ENCODE measurements around the gene U2AF1L4. TPM values are rescaled to one million over a fixed set of nuclear protein-coding genes. Genes with fewer than 3 reads are reported as not detected.
A peak's percentile ranks its signal among the peaks of the same experiment; 100 is the strongest.

Gene U2AF1L4
- total RNA-seq, 2 donors from 2014 or later: 14.6 to 45.0 TPM

DNA sequence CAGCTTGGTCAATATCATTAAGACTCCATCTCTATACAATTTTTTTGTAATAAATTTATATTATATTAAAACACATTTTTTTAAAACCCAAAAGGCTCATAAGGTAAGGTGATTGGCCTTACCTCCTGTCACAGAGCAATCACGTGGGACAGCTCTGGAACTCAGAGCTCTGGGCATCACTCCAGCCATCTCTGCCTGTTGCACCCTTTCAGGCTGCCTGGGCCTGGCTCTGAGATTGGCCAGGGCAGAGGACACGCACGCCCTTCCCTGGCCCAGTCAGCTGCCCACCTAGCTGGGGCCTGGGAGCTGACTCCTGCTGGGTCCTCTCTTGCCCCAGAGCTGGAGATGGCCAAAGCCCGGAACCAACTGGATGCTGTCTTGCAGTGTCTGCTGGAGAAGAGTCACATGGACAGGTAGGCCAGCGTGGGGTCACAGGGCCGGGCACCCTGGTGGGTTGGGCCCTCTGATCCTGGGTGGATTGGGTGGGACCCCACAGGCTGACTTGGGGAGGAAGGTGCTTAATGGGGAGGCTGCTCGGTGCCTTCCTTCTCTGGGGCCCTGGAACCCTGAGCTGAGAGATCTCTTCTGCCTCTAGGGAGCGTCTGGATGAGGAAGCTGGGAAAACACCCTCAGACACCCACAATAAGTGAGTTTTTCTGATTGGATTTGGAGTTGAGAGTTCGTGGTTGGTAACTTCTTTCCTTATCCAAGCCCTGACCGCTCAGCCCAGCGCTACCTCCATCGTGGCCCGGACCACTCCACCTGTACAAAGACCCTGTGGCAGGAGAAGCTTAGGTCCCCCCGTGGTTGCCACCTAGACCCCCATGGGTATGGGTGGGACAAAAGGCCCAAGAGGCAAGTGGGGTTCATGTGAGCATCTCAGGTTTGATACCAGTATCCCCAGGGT lies 6.9 kb upstream of the U2AF1L4 start:
- no peaks in the 10 kb centered on the region for H3K9me3 ChIP-seq
- H3K27me3 ChIP-seq (replicated peaks; ENCODE audit: insufficient read depth): no peaks in the 10 kb centered on the region
- H3K27ac ChIP-seq: no peak overlapping the region
- peaks cover 0 to 17% of the 10 kb centered on the region in 2 donors for H3K36me3 ChIP-seq
- WGBS: 91% methylated on average over 14 of the region's 14 CpGs
- H3K4me1 ChIP-seq (replicated peaks): peaks cover 5% of the 10 kb centered on the region
- intact Hi-C loops (cut with DNase I): loop anchor here (10.0 kb wide), 1 partner anchor 303 kb away; the partner anchor contains the start of genes THAP8 and WDR62
- no peak for TF ChIP-seq POLR2AphosphoS5 (IDR thresholded peaks at IDR 0.05)
- TF ChIP-seq POLR2A (IDR thresholded peaks at IDR 0.05): no peak
- TF ChIP-seq, protein P1, sequence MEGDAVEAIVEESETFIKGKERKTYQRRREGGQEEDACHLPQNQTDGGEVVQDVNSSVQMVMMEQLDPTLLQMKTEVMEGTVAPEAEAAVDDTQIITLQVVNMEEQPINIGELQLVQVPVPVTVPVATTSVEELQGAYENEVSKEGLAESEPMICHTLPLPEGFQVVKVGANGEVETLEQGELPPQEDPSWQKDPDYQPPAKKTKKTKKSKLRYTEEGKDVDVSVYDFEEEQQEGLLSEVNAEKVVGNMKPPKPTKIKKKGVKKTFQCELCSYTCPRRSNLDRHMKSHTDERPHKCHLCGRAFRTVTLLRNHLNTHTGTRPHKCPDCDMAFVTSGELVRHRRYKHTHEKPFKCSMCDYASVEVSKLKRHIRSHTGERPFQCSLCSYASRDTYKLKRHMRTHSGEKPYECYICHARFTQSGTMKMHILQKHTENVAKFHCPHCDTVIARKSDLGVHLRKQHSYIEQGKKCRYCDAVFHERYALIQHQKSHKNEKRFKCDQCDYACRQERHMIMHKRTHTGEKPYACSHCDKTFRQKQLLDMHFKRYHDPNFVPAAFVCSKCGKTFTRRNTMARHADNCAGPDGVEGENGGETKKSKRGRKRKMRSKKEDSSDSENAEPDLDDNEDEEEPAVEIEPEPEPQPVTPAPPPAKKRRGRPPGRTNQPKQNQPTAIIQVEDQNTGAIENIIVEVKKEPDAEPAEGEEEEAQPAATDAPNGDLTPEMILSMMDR (IDR thresholded peaks at IDR 0.05): no peak
- no peak overlapping the region for H3K4me3 ChIP-seq
- DNase-seq (ENCODE audit: low spot score): no peak

DNA sequence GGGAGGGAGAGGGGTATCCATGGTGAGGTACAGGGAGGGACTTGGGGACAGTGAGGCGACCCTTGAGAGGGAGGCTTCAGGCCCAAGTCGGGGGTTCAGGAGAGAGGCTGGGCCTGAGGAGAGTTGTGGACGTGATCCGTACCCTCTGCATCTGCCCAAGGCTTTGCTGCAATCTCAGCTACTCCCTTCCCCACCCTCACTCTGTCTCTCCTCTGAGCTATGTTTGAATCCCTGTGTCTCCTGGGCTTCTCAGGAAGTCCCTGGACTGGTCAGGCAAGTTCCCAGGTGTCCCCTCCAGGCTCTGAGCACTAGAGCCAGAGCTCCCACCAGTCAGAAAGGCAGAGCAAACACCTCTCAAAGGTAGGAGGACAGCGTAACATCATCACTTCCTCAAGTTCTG lies 4.9 kb upstream of the U2AF1L4 start:
- Histone ChIP-seq H3K9me3 (no peaks in the 10 kb centered on the region), H3K27ac (no peak overlapping the region), H3K4me1 (replicated peaks) (peaks cover 13% of the 10 kb centered on the region), H3K36me3 (peaks cover 0 to 17% of the 10 kb centered on the region in 2 donors), H3K27me3 (replicated peaks; ENCODE audit: insufficient read depth) (no peaks in the 10 kb centered on the region), H3K4me3 (no peak overlapping the region)
- no peak for DNase-seq (ENCODE audit: low spot score)
- TF ChIP-seq, protein P1 (IDR thresholded peaks at IDR 0.05): no peak
- TF ChIP-seq POLR2AphosphoS5 (IDR thresholded peaks at IDR 0.05) (no peak), POLR2A (IDR thresholded peaks at IDR 0.05) (no peak)
- 72% methylated on average over 5 of the region's 5 CpGs for WGBS
- intact Hi-C loops (cut with DNase I): loop anchor here (10.0 kb wide), 1 partner anchor 305 kb away; the partner anchor contains the start of genes THAP8 and WDR62

DNA sequence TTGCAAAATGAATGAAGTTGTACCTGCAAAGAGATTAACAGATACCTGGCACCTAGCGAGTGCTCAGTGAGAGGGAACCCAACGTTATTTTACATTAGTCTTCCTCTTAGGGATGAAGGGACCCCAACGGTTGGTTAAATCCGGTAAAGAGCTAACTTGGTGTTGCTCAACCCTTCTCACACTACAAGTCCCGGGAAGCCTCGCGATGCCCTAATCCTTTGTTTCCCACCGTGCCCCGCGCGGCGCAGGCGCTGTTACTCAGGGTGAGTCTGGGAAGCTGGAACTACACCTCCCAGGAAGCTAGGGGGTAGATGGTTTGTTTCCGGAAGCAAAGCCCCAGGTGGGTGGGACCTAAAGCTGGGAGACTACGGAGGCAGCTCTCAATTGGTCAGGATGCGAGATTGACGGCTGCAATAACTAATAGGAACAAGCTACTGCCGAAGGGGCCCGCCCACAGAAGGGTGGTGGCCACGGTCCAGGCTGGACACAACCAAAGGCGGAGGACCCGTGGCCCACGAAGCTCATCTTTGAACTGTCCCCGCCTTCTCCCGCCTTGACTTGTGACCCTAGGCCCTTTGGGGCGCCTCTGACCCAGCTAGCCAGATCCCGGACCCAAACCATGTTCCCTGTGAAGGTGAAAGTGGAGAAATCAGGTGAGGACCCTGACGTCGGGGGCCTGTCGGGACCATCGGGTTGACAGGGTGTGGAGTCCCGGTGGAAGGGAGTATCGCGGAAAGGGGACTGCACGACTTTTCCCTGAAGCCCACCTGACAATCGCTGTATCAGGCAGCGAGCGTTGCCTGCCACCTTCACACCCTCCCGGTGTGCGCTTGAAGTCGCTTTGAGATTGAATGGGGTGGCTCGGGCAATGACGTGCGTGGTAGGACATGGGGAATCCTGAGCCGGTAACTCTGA lies 3.1 kb upstream of the U2AF1L4 start, which contains the start of gene LIN37:
Gene LIN37, plus strand, starts transcription at position 471 of the 915 bp plus-strand sequence. Its CDS starts 149 bp downstream, at position 620.
- H3K27me3 ChIP-seq (replicated peaks; ENCODE audit: insufficient read depth): no peaks in the 10 kb centered on the region
- WGBS: under 1% methylated on average over 45 of the region's 45 CpGs
- intact Hi-C loops (cut with DNase I): loop anchor here (10.0 kb wide), 1 partner anchor 466 kb away; the partner anchor contains the start of genes ZNF146 and ZNF565
- H3K4me3 ChIP-seq: peak within 1 kb of the TSS; percentile 81
- TF ChIP-seq POLR2A (IDR thresholded peaks at IDR 0.05) (peak; percentile 77), POLR2AphosphoS5 (IDR thresholded peaks at IDR 0.05) (peak; percentile 100)
- TF ChIP-seq, protein P1 (IDR thresholded peaks at IDR 0.05): peak in 3 of 4 experiments; percentile 8 to 67 (median 60)
- no peaks in the 10 kb centered on the region for H3K9me3 ChIP-seq
- peaks cover 13% of the 10 kb centered on the region for H3K4me1 ChIP-seq (replicated peaks)
- peak; percentile 99 for DNase-seq (ENCODE audit: low spot score)
- H3K36me3 ChIP-seq: peaks cover 0 to 10% of the 10 kb centered on the region in 2 donors
- H3K27ac ChIP-seq: peak within 1 kb of the TSS; percentile 71 to 77

DNA sequence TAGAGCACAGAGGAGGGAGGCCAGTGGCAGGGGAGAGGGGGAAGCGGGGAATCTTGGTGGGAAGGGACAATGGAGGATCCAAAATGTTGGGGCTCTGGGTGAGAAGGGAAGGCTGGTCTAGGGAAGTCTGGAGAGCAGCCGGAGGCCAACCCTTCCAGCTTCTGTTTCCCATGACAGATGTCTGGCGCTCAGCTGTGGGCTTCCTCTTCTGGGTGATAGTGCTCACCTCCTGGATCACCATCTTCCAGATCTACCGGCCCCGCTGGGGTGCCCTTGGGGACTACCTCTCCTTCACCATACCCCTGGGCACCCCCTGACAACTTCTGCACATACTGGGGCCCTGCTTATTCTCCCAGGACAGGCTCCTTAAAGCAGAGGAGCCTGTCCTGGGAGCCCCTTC lies 1.3 kb upstream of the U2AF1L4 start:
- no peak for DNase-seq (ENCODE audit: low spot score)
- WGBS: 90% methylated on average over 5 of the region's 5 CpGs
- no peak overlapping the region for H3K27ac ChIP-seq
- TF ChIP-seq, protein P1 (IDR thresholded peaks at IDR 0.05): no peak
- no peak for TF ChIP-seq POLR2A (IDR thresholded peaks at IDR 0.05)
- no peak for TF ChIP-seq POLR2AphosphoS5 (IDR thresholded peaks at IDR 0.05)
- intact Hi-C loops (cut with DNase I): loop anchor here (10.0 kb wide), 1 partner anchor 468 kb away; the partner anchor contains the start of genes ZNF146 and ZNF565
- no peaks in the 10 kb centered on the region for H3K27me3 ChIP-seq (replicated peaks; ENCODE audit: insufficient read depth)
- peaks cover 13% of the 10 kb centered on the region for H3K4me1 ChIP-seq (replicated peaks)
- H3K9me3 ChIP-seq: no peaks in the 10 kb centered on the region
- peak overlapping the region in 1 of 2 donors; percentile 94 for H3K4me3 ChIP-seq
- no peaks in the 10 kb centered on the region for H3K36me3 ChIP-seq
